Breast epithelium (tissue), 4 donors: ENCODE measurements around the gene TLX1. TPM values are rescaled to one million over a fixed set of nuclear protein-coding genes. Genes with fewer than 3 reads are reported as not detected.

Experiments used
- DNase-seq, 2 donors: peaks; one replicate each; pipeline ENCODE4 v3.0.0-alpha.2; 2019; ENCODE audit warnings: low spot score in 2 of 2
- H3K27ac ChIP-seq, 2 donors: fragments of 200-600 bp; sonication (generic) in 1 of 2; one replicate each; pipeline ENCODE4 v1.5.1; 2016 to 2019; ENCODE audit warnings: mild to moderate bottlenecking in 1 of 2
- H3K27me3 ChIP-seq, 2 donors: fragments of 200-600 bp; sonication (generic) in 1 of 2; one replicate each; pipeline versions ENCODE4 v1.5.1 to v1.6.0; 2017 to 2019; ENCODE audit warnings: control low read depth in 1 of 2, mild to moderate bottlenecking in 1 of 2
- H3K36me3 ChIP-seq: fragments of 200-600 bp; one replicate; pipeline ENCODE4 v1.5.1; 2019
- H3K4me1 ChIP-seq, 2 donors: fragments of 200-600 bp; sonication (generic); one replicate each; pipeline ENCODE4 v1.5.1; 2016 to 2019; ENCODE audit warnings: control low read depth in 1 of 2
- H3K4me3 ChIP-seq, 3 donors: fragments of 200-600 bp; sonication (generic); 1 replicate in 2 of 3; 2 replicates in 1 of 3; pipeline ENCODE4 v1.5.1; 2016 to 2019; ENCODE audit warnings: mild to moderate bottlenecking in 3 of 3, moderate library complexity in 2 of 3
- H3K9me3 ChIP-seq, 2 donors: fragments of 200-600 bp; sonication (generic) in 1 of 2; one replicate each; pipeline ENCODE4 v1.5.1; 2016 to 2019; ENCODE audit warnings: control low read depth in 1 of 2
- POLR2A ChIP-seq: fragments of 450-650 bp; IDR thresholded peaks from one replicate; pipeline ENCODE4 v1.6.1; 2016; ENCODE audit warnings: antibody characterized with exemption, mild to moderate bottlenecking, moderate library complexity
- POLR2AphosphoS5 ChIP-seq, 3 donors: sonication (generic); formaldehyde crosslinking; IDR thresholded peaks; one replicate each; pipeline ENCODE4 v1.6.1; 2017; ENCODE audit warnings: antibody characterized with exemption in 3 of 3
- intact Hi-C: fragments of 100-400 bp; cut with DNase I; formaldehyde crosslinking; loops from one replicate; pipeline ENCODE4 v1.15.1; 2023; ENCODE audit warnings: low total_unique reads
- total RNA-seq, 3 donors: library from RNA; depleted of rRNA; stranded (reverse); fragments of >200 nt; gene quantifications; one replicate each; pipeline ENCODE4 v1.1.0, GENCODE V29; 2016
- TF ChIP-seq, protein P1 (sequence below), 3 donors: fragments of 450-650 bp; IDR thresholded peaks; one replicate each; pipeline ENCODE4 v1.5.1; 2016 to 2017; ENCODE audit warnings: antibody characterized with exemption in 3 of 3, mild to moderate bottlenecking in 3 of 3, moderate library complexity in 3 of 3

TLX1 gene
- total RNA-seq, 3 donors from 2014 or later = not detected

GRCh38 chr10:101099901-101100300, 31.2 kb upstream of the TLX1 start:
- H3K4me1 ChIP-seq = no peaks in the 10 kb centered on the region
- no peaks in the 10 kb centered on the region for H3K9me3 ChIP-seq
- TF ChIP-seq, protein P1, sequence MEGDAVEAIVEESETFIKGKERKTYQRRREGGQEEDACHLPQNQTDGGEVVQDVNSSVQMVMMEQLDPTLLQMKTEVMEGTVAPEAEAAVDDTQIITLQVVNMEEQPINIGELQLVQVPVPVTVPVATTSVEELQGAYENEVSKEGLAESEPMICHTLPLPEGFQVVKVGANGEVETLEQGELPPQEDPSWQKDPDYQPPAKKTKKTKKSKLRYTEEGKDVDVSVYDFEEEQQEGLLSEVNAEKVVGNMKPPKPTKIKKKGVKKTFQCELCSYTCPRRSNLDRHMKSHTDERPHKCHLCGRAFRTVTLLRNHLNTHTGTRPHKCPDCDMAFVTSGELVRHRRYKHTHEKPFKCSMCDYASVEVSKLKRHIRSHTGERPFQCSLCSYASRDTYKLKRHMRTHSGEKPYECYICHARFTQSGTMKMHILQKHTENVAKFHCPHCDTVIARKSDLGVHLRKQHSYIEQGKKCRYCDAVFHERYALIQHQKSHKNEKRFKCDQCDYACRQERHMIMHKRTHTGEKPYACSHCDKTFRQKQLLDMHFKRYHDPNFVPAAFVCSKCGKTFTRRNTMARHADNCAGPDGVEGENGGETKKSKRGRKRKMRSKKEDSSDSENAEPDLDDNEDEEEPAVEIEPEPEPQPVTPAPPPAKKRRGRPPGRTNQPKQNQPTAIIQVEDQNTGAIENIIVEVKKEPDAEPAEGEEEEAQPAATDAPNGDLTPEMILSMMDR (IDR thresholded peaks at IDR 0.05) = no peak
- TF ChIP-seq POLR2A (no peak), POLR2AphosphoS5 (IDR thresholded peaks at IDR 0.05) (no peak)
- H3K36me3 ChIP-seq = no peaks in the 10 kb centered on the region
- peaks cover 0 to 30% of the 10 kb centered on the region in 2 donors for H3K27me3 ChIP-seq
- no peak overlapping the region for H3K4me3 ChIP-seq
- DNase-seq = no peak
- intact Hi-C loops = no loop called here
- H3K27ac ChIP-seq = no peak overlapping the region

DNA sequence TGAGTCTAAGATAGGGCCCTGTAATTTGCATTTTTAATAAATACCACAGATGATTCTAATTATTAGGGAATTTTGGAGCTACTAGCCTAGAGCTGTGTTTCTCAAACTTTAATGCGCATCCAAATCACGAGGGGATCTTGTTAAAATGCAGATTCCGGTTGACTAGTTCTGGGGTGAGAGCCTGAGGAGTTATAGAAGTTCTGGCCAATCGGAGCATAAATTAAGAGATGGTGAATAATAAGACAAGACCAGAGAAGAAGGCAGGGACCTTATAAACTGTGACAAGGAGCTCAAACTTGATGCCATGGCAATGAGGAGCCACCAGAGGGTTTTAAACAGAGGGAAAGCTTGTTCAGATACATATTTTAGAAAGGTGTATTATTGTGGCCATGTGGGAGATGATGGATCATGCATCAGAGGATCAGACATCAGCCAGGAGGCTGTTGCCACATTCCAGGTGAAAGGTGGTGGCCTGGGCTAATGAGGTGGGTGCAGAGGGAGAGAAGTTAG, 29.7 kb upstream of the TLX1 start:
- peaks cover 0 to 30% of the 10 kb centered on the region in 2 donors for H3K27me3 ChIP-seq
- TF ChIP-seq POLR2A (no peak), POLR2AphosphoS5 (IDR thresholded peaks at IDR 0.05) (no peak)
- TF ChIP-seq, protein P1 (IDR thresholded peaks at IDR 0.05) = no peak
- H3K27ac ChIP-seq = no peak overlapping the region
- intact Hi-C loops = no loop called here
- H3K36me3 ChIP-seq = no peaks in the 10 kb centered on the region
- no peak overlapping the region for H3K4me3 ChIP-seq
- H3K4me1 ChIP-seq = no peaks in the 10 kb centered on the region
- H3K9me3 ChIP-seq = no peaks in the 10 kb centered on the region
- DNase-seq = no peak

GRCh38 chr10:101103430-101103829, 27.7 kb upstream of the TLX1 start:
- no peaks in the 10 kb centered on the region for H3K36me3 ChIP-seq
- intact Hi-C loops = no loop called here
- no peak for TF ChIP-seq POLR2A
- TF ChIP-seq, protein P1 (IDR thresholded peaks at IDR 0.05) = no peak
- no peak for TF ChIP-seq POLR2AphosphoS5 (IDR thresholded peaks at IDR 0.05)
- no peak overlapping the region for H3K4me3 ChIP-seq
- DNase-seq = no peak
- H3K4me1 ChIP-seq = no peaks in the 10 kb centered on the region
- H3K27me3 ChIP-seq = peaks cover 0 to 42% of the 10 kb centered on the region in 2 donors
- no peak overlapping the region for H3K27ac ChIP-seq
- H3K9me3 ChIP-seq = no peaks in the 10 kb centered on the region

- Histone ChIP-seq H3K27me3 (peaks cover 0 to 21% of the 10 kb centered on the region in 2 donors), H3K36me3 (no peaks in the 10 kb centered on the region), H3K4me1 (no peaks in the 10 kb centered on the region), H3K4me3 (no peak overlapping the region), H3K27ac (no peak overlapping the region), H3K9me3 (no peaks in the 10 kb centered on the region)
- DNase-seq = no peak
- no peak for TF ChIP-seq POLR2AphosphoS5 (IDR thresholded peaks at IDR 0.05)
- TF ChIP-seq, protein P1 (IDR thresholded peaks at IDR 0.05) = no peak
- no peak for TF ChIP-seq POLR2A
- intact Hi-C loops = no loop called here
These were observed 24.7 kb upstream of the TLX1 start for GRCh38 chr10:101106351-101106750.

DNA sequence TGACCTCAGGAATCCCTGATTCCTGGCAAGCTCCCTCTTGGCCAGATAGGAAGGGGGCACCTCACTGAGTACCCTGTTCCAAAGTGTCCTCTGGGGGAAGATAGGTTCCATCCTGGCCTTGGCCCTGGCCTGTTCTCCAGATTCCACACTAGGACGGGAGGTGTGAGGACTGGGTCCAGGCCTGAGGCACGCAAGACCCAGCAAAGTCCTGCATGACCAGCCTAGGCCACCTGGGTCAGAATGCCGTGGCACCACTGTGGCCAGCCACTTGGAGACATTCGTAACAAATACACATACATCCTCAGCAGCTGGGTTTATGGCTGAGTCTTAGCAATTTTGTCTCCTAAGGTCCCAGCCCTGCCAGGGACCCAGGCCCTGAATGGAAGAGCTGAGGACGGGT, 23.3 kb upstream of the TLX1 start:
- peaks cover 0 to 18% of the 10 kb centered on the region in 2 donors for H3K27me3 ChIP-seq
- no peaks in the 10 kb centered on the region for H3K4me1 ChIP-seq
- intact Hi-C loops = no loop called here
- H3K4me3 ChIP-seq = no peak overlapping the region
- DNase-seq = no peak
- H3K27ac ChIP-seq = no peak overlapping the region
- H3K9me3 ChIP-seq = no peaks in the 10 kb centered on the region
- H3K36me3 ChIP-seq = no peaks in the 10 kb centered on the region
- TF ChIP-seq, protein P1 (IDR thresholded peaks at IDR 0.05) = no peak
- no peak for TF ChIP-seq POLR2AphosphoS5 (IDR thresholded peaks at IDR 0.05)
- TF ChIP-seq POLR2A = no peak
